ENCODE data around the gene MVK.

DNA sequence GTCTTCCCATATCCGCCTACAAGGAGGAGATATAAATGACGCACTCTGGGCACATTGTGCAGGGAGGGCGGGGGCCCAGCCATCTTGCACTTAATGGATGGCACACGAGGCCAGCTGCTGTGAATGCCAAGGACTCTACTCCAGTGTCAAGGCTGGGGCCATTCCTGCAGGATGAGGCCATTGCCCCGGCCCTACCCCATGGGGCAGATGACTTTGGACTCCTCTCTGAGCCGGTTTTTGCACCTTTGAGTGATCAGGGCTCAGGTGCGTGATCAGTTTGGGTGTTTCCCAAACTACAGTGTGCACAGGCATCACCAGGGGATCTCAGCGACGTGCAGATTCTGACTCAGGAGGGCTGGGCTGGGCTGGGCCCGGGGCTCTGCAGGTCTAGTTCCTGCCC, 16.4 kb upstream of the MVK start:
- TF ChIP-seq CTCF (IDR thresholded peaks at IDR 0.05) (no peak), POLR2A (IDR thresholded peaks at IDR 0.05) (no peak)

Measured in right lobe of liver (tissue), 4 donors.